Mucosa of rectum (tissue), 2 donors: ENCODE measurements around the gene PAX5.

Source experiments
- H3K27ac ChIP-seq, 2 donors: one replicate each; pipeline ENCODE4 v1.7.0; 2013; ENCODE audit warnings: inconsistent platforms in 2 of 2, low read depth in 2 of 2, low read length in 2 of 2
- H3K27me3 ChIP-seq, 2 donors: one replicate each; pipeline ENCODE4 v1.7.0; 2013; ENCODE audit warnings: low read length in 2 of 2; ENCODE audit not compliant: control insufficient read depth in 2 of 2, insufficient read depth in 2 of 2
- H3K36me3 ChIP-seq, 2 donors: one replicate each; pipeline ENCODE4 v1.7.0; 2013; ENCODE audit warnings: low read length in 2 of 2; ENCODE audit not compliant: control insufficient read depth in 2 of 2, insufficient read depth in 2 of 2
- H3K4me1 ChIP-seq, 2 donors: one replicate each; pipeline ENCODE4 v1.7.0; 2013; ENCODE audit warnings: low read length in 2 of 2, mild to moderate bottlenecking in 1 of 2; ENCODE audit not compliant: control insufficient read depth in 2 of 2, insufficient read depth in 2 of 2
- H3K4me3 ChIP-seq, 2 donors: one replicate each; pipeline ENCODE4 v1.7.0; 2013; ENCODE audit warnings: low read length in 2 of 2
- H3K9ac ChIP-seq, 2 donors: one replicate each; pipeline ENCODE4 v1.7.0; 2013; ENCODE audit warnings: low read length in 2 of 2, low read depth in 1 of 2, mild to moderate bottlenecking in 1 of 2
- H3K9me3 ChIP-seq, 2 donors: one replicate each; pipeline ENCODE4 v1.7.0; 2013; ENCODE audit warnings: low read length in 2 of 2; ENCODE audit not compliant: control insufficient read depth in 2 of 2
- donor health status: healthy.
- donor health status: Normal muscosa, but diverticular disease.

PAX5 gene

GRCh38 chr9:36839131-36839885 is 194.8 kb downstream of the PAX5 start:
- no peaks in the 10 kb centered on the region for H3K36me3 ChIP-seq

GRCh38 chr9:36837431-36838405 is 196.3 kb downstream of the PAX5 start:
- Histone ChIP-seq H3K27me3 (no peaks in the 10 kb centered on the region), H3K27ac (no peak overlapping the region), H3K36me3 (no peaks in the 10 kb centered on the region), H3K4me1 (no peaks in the 10 kb centered on the region), H3K4me3 (no peak overlapping the region), H3K9ac (no peak overlapping the region), H3K9me3 (no peaks in the 10 kb centered on the region)

More at GRCh38 chr9:36839131-36839885, 194.8 kb downstream of the PAX5 start:
- no peak overlapping the region for H3K4me3 ChIP-seq
- H3K9me3 ChIP-seq, result no peaks in the 10 kb centered on the region
- H3K27me3 ChIP-seq, result no peaks in the 10 kb centered on the region
- H3K4me1 ChIP-seq, result no peaks in the 10 kb centered on the region
- no peak overlapping the region for H3K9ac ChIP-seq
- H3K27ac ChIP-seq, result no peak overlapping the region

GRCh38 chr9:36836486-36836885 is 197.6 kb downstream of the PAX5 start:
- H3K27ac ChIP-seq, result no peak overlapping the region
- no peaks in the 10 kb centered on the region for H3K4me1 ChIP-seq
- no peak overlapping the region for H3K4me3 ChIP-seq
- no peaks in the 10 kb centered on the region for H3K27me3 ChIP-seq
- H3K9ac ChIP-seq, result no peak overlapping the region
- H3K9me3 ChIP-seq, result no peaks in the 10 kb centered on the region
- H3K36me3 ChIP-seq, result no peaks in the 10 kb centered on the region

- Histone ChIP-seq H3K4me1 (no peaks in the 10 kb centered on the region), H3K27ac (no peak overlapping the region)
These were observed 198.6 kb downstream of the PAX5 start for GRCh38 chr9:36835271-36835996.

GRCh38 chr9:36834736-36835135 is 199.3 kb downstream of the PAX5 start:
- Histone ChIP-seq H3K27ac (no peak overlapping the region), H3K36me3 (no peaks in the 10 kb centered on the region), H3K9ac (no peak overlapping the region), H3K4me3 (no peak overlapping the region), H3K4me1 (no peaks in the 10 kb centered on the region), H3K27me3 (no peaks in the 10 kb centered on the region), H3K9me3 (no peaks in the 10 kb centered on the region)

More at GRCh38 chr9:36835271-36835996, 198.6 kb downstream of the PAX5 start:
- Histone ChIP-seq H3K9ac (no peak overlapping the region), H3K4me3 (no peak overlapping the region), H3K27me3 (no peaks in the 10 kb centered on the region), H3K9me3 (no peaks in the 10 kb centered on the region), H3K36me3 (no peaks in the 10 kb centered on the region)

- Histone ChIP-seq H3K9me3 (no peaks in the 10 kb centered on the region), H3K4me3 (no peak overlapping the region), H3K36me3 (no peaks in the 10 kb centered on the region), H3K4me1 (no peaks in the 10 kb centered on the region), H3K27me3 (no peaks in the 10 kb centered on the region), H3K27ac (no peak overlapping the region), H3K9ac (no peak overlapping the region)
These were observed 200.1 kb downstream of the PAX5 start for GRCh38 chr9:36833954-36834353.

GRCh38 chr9:36832164-36832795 is 201.8 kb downstream of the PAX5 start:
- H3K4me1 ChIP-seq, result no peaks in the 10 kb centered on the region
- no peaks in the 10 kb centered on the region for H3K27me3 ChIP-seq
- no peak overlapping the region for H3K27ac ChIP-seq
- H3K4me3 ChIP-seq, result no peak overlapping the region
- H3K36me3 ChIP-seq, result no peaks in the 10 kb centered on the region
- H3K9me3 ChIP-seq, result no peaks in the 10 kb centered on the region
- no peak overlapping the region for H3K9ac ChIP-seq

GRCh38 chr9:36831381-36832161 is 202.5 kb downstream of the PAX5 start:
- H3K27ac ChIP-seq, result no peak overlapping the region
- no peaks in the 10 kb centered on the region for H3K4me1 ChIP-seq
- H3K4me3 ChIP-seq, result no peak overlapping the region
- no peaks in the 10 kb centered on the region for H3K27me3 ChIP-seq
- no peaks in the 10 kb centered on the region for H3K9me3 ChIP-seq
- no peak overlapping the region for H3K9ac ChIP-seq
- no peaks in the 10 kb centered on the region for H3K36me3 ChIP-seq

- Histone ChIP-seq H3K9ac (no peak overlapping the region), H3K27ac (no peak overlapping the region), H3K9me3 (no peaks in the 10 kb centered on the region), H3K4me1 (no peaks in the 10 kb centered on the region), H3K4me3 (no peak overlapping the region), H3K27me3 (peaks cover 0 to 2% of the 10 kb centered on the region in 2 donors), H3K36me3 (no peaks in the 10 kb centered on the region)
These were observed 205.5 kb downstream of the PAX5 start for GRCh38 chr9:36828611-36829013.
